ENCODE measurements around the gene LRRC7. TPM values are rescaled to one million over a fixed set of nuclear protein-coding genes. Genes with fewer than 3 reads are reported as not detected.

LRRC7 gene
- total RNA-seq, 2 experiments from 2014 or later, result not detected

- Mint-ChIP-seq H3K9me3 (no peaks in the 10 kb centered on the region), H3K4me3 (no peak overlapping the region), H3K4me1 (ENCODE audit: low read depth) (no peaks in the 10 kb centered on the region), H3K27ac (no peak overlapping the region), H3K36me3 (no peaks in the 10 kb centered on the region), H3K27me3 (no peaks in the 10 kb centered on the region)
- intact Hi-C loops (cut with micrococcal nuclease), result no loop called here
- DNase-seq, result no peak
- ChIA-PET CTCF (interaction anchor here (0.6 kb wide), 1 partner anchor 60 kb away, joined by 4 read pairs; no protein-coding TSS in a partner anchor), POLR2A (no interaction called here)
Measured at GRCh38 chr1:69982992-69983391, 415.3 kb downstream of the LRRC7 start.

DNA sequence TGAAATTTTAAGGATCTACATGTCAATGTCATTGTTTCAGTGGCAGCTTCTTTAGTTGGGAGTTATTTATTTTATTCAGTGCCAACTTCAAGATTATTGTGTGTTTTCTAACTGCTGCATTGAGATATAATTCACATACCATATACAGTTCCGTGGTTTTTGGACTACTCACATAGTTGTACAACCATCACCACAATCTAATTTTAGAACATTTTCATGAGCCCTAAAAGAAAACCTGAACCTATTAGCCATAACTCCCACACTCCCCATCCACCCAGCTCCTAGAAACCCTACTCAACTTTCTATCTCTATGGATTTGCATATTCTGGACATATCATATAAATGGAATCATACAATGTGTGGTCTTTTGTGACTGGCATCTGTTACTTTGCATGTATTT is 417.7 kb downstream of the LRRC7 start:
- no peaks in the 10 kb centered on the region for H3K27me3 Mint-ChIP-seq
- H3K36me3 Mint-ChIP-seq, result no peaks in the 10 kb centered on the region
- no peak overlapping the region for H3K27ac Mint-ChIP-seq
- no peaks in the 10 kb centered on the region for H3K4me1 Mint-ChIP-seq (ENCODE audit: low read depth)
- no peak for DNase-seq
- no peak overlapping the region for H3K4me3 Mint-ChIP-seq
- intact Hi-C loops (cut with micrococcal nuclease), result no loop called here
- no peaks in the 10 kb centered on the region for H3K9me3 Mint-ChIP-seq
- ChIA-PET POLR2A (no interaction called here), CTCF (no interaction called here)

- H3K4me1 Mint-ChIP-seq (ENCODE audit: low read depth), result no peaks in the 10 kb centered on the region
- no peak overlapping the region for H3K27ac Mint-ChIP-seq
Measured at GRCh38 chr1:69985901-69986439, 418.2 kb downstream of the LRRC7 start.

DNA sequence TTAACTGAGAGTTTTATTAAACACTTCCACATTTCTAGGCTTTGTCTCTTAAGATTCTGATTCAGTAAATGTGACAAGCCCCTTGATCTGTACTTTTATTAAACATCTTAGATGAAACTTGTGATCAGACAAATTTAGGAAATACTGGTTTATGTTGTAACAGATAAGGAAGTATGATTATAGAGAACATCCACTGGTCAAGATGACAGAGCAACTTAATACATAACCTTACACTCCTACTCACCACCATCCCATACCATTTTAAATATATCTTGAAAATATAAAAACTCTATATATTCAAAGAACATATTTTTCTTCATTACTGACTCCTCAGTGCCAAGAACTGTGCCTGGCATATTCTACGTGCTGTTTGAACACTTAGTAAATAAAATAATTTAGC is 420.2 kb downstream of the LRRC7 start:
- H3K9me3 Mint-ChIP-seq, result no peaks in the 10 kb centered on the region
- no peaks in the 10 kb centered on the region for H3K27me3 Mint-ChIP-seq
- ChIA-PET CTCF (no interaction called here), POLR2A (no interaction called here)
- no peaks in the 10 kb centered on the region for H3K36me3 Mint-ChIP-seq
- DNase-seq, result no peak
- H3K4me3 Mint-ChIP-seq, result no peak overlapping the region
- H3K27ac Mint-ChIP-seq, result no peak overlapping the region
- intact Hi-C loops (cut with micrococcal nuclease), result no loop called here
- H3K4me1 Mint-ChIP-seq (ENCODE audit: low read depth), result no peaks in the 10 kb centered on the region

More at GRCh38 chr1:69985901-69986439, 418.2 kb downstream of the LRRC7 start:
- CTCF ChIA-PET, result no interaction called here
- intact Hi-C loops (cut with micrococcal nuclease), result no loop called here
- H3K36me3 Mint-ChIP-seq, result no peaks in the 10 kb centered on the region
- H3K4me3 Mint-ChIP-seq, result no peak overlapping the region
- no peaks in the 10 kb centered on the region for H3K27me3 Mint-ChIP-seq
- H3K9me3 Mint-ChIP-seq, result no peaks in the 10 kb centered on the region
- POLR2A ChIA-PET, result no interaction called here
- no peak for DNase-seq

DNA sequence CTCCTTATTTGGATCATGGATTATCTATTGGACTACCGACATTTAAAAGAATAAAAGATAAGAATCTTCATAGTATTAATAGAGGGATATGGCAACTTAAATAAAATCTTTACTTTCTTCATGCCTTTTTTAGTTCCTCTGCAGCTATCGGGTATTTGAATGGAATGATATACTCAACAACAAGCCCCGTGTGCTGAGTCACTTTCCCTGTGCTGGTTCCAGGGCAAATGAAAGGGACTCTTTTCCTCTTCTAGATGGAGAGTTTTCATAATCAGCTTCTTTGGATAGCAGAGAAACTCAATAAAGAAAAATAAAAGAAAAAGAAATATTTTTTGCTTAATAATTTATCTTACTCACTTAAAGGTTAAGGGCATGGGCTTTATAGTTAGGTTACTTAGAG is 423.9 kb downstream of the LRRC7 start:
- no peaks in the 10 kb centered on the region for H3K4me1 Mint-ChIP-seq (ENCODE audit: low read depth)
- no peak for DNase-seq
- ChIA-PET CTCF (no interaction called here), POLR2A (no interaction called here)
- no peaks in the 10 kb centered on the region for H3K36me3 Mint-ChIP-seq
- no peaks in the 10 kb centered on the region for H3K27me3 Mint-ChIP-seq
- intact Hi-C loops (cut with micrococcal nuclease), result no loop called here
- peaks cover 2% of the 10 kb centered on the region for H3K9me3 Mint-ChIP-seq
- no peak overlapping the region for H3K27ac Mint-ChIP-seq
- no peak overlapping the region for H3K4me3 Mint-ChIP-seq

GRCh38 chr1:69992594-69992993 is 424.9 kb downstream of the LRRC7 start:
- no peak overlapping the region for H3K27ac Mint-ChIP-seq
- no peak for DNase-seq
- H3K27me3 Mint-ChIP-seq, result no peaks in the 10 kb centered on the region
- peaks cover 2% of the 10 kb centered on the region for H3K9me3 Mint-ChIP-seq
- POLR2A ChIA-PET, result no interaction called here
- no peak overlapping the region for H3K4me3 Mint-ChIP-seq
- H3K36me3 Mint-ChIP-seq, result no peaks in the 10 kb centered on the region
- H3K4me1 Mint-ChIP-seq (ENCODE audit: low read depth), result no peaks in the 10 kb centered on the region
- intact Hi-C loops (cut with micrococcal nuclease), result no loop called here
- CTCF ChIA-PET, result interaction anchor here (1.3 kb wide), 1 partner anchor 76 kb away, joined by 3 read pairs; no protein-coding TSS in a partner anchor

GRCh38 chr1:69993810-69994209 is 426.1 kb downstream of the LRRC7 start:
- POLR2A ChIA-PET, result no interaction called here
- intact Hi-C loops (cut with micrococcal nuclease), result no loop called here

GRCh38 chr1:69994241-69994640 is 426.5 kb downstream of the LRRC7 start:
- Mint-ChIP-seq H3K9me3 (peaks cover 2% of the 10 kb centered on the region), H3K36me3 (no peaks in the 10 kb centered on the region), H3K4me1 (ENCODE audit: low read depth) (no peaks in the 10 kb centered on the region), H3K4me3 (no peak overlapping the region), H3K27me3 (no peaks in the 10 kb centered on the region), H3K27ac (no peak overlapping the region)
- intact Hi-C loops (cut with micrococcal nuclease), result no loop called here
- POLR2A ChIA-PET, result no interaction called here
- DNase-seq, result no peak
- CTCF ChIA-PET, result no interaction called here

More at GRCh38 chr1:69993810-69994209, 426.1 kb downstream of the LRRC7 start:
- DNase-seq, result no peak
- Mint-ChIP-seq H3K27ac (no peak overlapping the region), H3K4me1 (ENCODE audit: low read depth) (no peaks in the 10 kb centered on the region), H3K9me3 (peaks cover 2% of the 10 kb centered on the region), H3K4me3 (no peak overlapping the region), H3K36me3 (no peaks in the 10 kb centered on the region), H3K27me3 (no peaks in the 10 kb centered on the region)
- CTCF ChIA-PET, result interaction anchor here (1.3 kb wide), 1 partner anchor 77 kb away, joined by 3 read pairs; no protein-coding TSS in a partner anchor

DNA sequence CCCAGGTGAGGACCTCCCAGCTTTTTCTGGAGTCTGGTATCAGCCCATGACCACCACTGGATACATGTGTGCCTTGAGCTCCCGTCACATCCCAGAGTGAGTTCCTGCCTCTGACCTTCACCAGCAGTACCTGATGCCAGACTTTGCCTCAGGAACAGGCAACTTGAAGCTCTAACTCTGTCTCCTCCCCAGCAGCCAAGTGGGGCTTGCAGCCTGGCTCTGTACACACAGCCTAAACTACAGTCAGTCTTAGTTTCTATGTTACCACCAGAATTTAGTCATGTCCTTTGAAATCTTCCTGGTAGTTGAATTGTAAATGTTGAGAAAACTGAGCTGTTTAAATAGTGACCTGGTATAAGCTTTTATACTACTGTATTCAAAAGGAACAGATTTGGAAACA is 431.1 kb downstream of the LRRC7 start:
- intact Hi-C loops (cut with micrococcal nuclease), result no loop called here
- Mint-ChIP-seq H3K4me3 (no peak overlapping the region), H3K4me1 (ENCODE audit: low read depth) (no peaks in the 10 kb centered on the region), H3K9me3 (peaks cover 2% of the 10 kb centered on the region), H3K27ac (no peak overlapping the region), H3K36me3 (no peaks in the 10 kb centered on the region), H3K27me3 (no peaks in the 10 kb centered on the region)
- no peak for DNase-seq
- POLR2A ChIA-PET, result no interaction called here
- CTCF ChIA-PET, result no interaction called here

DNA sequence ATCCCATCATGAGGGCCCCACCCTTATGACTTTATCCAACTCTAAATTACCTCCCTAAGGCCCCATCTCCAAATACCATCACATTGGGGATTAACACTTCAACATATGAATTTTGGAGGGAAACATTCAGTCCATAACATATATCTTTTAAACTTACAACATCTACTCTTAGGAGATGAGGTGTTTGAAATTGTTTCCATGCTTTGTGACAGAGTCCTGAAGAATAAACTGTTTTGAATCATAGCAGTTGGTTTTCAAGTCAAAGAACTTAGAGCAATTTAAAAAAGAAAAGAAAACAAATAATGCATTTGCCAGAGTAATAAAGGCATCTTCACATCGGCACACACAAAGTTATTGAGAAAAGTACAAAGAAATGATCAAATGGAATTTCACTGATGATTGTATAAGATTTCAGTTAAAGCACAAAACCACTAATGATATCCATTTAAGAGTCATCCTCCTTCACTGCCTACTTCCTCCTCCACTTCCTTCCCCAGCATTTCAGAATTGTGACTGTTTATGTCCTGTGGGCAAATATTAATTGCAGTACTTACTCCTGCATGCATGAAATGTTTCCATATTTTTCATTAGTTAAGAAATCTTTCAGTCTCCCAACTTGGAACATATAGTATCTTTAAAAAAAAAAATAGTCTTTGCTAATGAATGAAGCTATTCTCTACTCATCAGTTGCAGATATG is 435.6 kb downstream of the LRRC7 start:
- Mint-ChIP-seq H3K36me3 (no peaks in the 10 kb centered on the region), H3K4me1 (ENCODE audit: low read depth) (no peaks in the 10 kb centered on the region), H3K27me3 (no peaks in the 10 kb centered on the region), H3K9me3 (no peaks in the 10 kb centered on the region), H3K27ac (no peak overlapping the region), H3K4me3 (no peak overlapping the region)
- intact Hi-C loops (cut with micrococcal nuclease), result no loop called here
- CTCF ChIA-PET, result no interaction called here
- POLR2A ChIA-PET, result no interaction called here
- DNase-seq, result no peak

DNA sequence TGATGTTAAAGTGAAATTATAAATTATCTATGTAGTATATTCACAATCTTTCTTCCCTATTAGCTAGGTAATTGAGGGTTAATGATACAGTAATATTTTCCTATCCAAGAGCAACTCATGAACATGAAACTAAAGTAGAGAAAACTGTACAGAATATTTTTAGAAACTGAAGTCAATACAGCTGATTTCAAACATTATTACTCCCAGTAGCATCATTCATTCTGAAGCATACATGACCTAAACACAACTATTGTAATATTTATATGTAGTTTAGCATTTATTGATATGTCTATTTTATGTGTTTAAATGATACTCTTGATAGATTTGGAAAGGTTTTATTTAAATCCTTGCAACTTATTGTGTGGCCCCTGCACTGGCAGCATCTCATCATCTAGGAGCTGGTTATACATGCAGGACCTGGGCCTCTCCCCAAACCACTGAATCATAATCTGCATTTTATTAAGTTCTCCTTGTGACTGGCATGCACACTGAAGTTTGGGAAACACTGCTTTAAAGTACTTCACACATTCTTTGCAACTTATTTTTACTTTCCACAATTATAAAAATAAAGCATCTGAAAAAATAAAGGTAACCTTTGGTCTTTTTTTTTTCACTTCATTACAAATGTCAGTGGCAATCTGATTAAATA is 437.8 kb downstream of the LRRC7 start:
- CTCF ChIA-PET, result no interaction called here
- no peaks in the 10 kb centered on the region for H3K36me3 Mint-ChIP-seq
- no peak overlapping the region for H3K27ac Mint-ChIP-seq
- H3K4me1 Mint-ChIP-seq (ENCODE audit: low read depth), result no peaks in the 10 kb centered on the region
- POLR2A ChIA-PET, result no interaction called here
- intact Hi-C loops (cut with micrococcal nuclease), result no loop called here
- H3K27me3 Mint-ChIP-seq, result no peaks in the 10 kb centered on the region
- H3K9me3 Mint-ChIP-seq, result no peaks in the 10 kb centered on the region
- no peak for DNase-seq
- no peak overlapping the region for H3K4me3 Mint-ChIP-seq

DNA sequence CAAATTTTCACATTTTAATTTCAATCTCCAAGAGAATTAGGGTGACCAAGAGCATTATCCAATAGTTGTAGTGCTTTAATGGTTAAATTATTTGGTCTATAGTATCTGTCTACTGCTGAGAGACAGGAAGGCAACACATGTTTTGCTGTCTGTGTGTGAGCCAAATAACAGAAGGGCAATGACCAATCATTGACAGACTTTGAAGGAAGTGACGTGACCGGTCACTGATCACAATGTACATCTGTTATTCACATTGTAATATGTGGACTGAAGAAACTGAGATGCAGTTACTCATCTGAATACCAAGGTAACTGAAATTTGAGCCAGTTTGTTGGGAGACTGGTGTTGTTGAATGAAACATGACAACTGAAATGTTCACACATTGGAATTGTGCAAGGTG is 440.9 kb downstream of the LRRC7 start:
- H3K9me3 Mint-ChIP-seq, result no peaks in the 10 kb centered on the region
- no peak for DNase-seq
- no peak overlapping the region for H3K27ac Mint-ChIP-seq
- H3K4me1 Mint-ChIP-seq (ENCODE audit: low read depth), result no peaks in the 10 kb centered on the region
- ChIA-PET POLR2A (no interaction called here), CTCF (no interaction called here)
- no peak overlapping the region for H3K4me3 Mint-ChIP-seq
- H3K36me3 Mint-ChIP-seq, result no peaks in the 10 kb centered on the region
- no peaks in the 10 kb centered on the region for H3K27me3 Mint-ChIP-seq
- intact Hi-C loops (cut with micrococcal nuclease), result no loop called here

GRCh38 chr1:70017770-70018169 is 450.0 kb downstream of the LRRC7 start:
- intact Hi-C loops (cut with micrococcal nuclease), result no loop called here
- DNase-seq, result no peak
- Mint-ChIP-seq H3K36me3 (no peaks in the 10 kb centered on the region), H3K4me3 (no peak overlapping the region), H3K27ac (no peak overlapping the region), H3K27me3 (no peaks in the 10 kb centered on the region), H3K4me1 (ENCODE audit: low read depth) (no peaks in the 10 kb centered on the region), H3K9me3 (no peaks in the 10 kb centered on the region)
- ChIA-PET CTCF (no interaction called here), POLR2A (no interaction called here)

Data from activated CD4-positive, alpha-beta memory T cell treated with anti-CD3 and anti-CD28 coated beads for 36 hours (primary cell).